GM18909 (cell line): ENCODE results near the gene AOPEP.

ENCODE experiments used
- ATAC-seq: cut with Tn5 transposase; IDR thresholded peaks from one replicate; pipeline ENCODE4 v1.9.1; 2021; ENCODE audit warnings: mild to moderate bottlenecking; ENCODE audit not compliant: unreplicated experiment, poor library complexity

The AOPEP gene

DNA sequence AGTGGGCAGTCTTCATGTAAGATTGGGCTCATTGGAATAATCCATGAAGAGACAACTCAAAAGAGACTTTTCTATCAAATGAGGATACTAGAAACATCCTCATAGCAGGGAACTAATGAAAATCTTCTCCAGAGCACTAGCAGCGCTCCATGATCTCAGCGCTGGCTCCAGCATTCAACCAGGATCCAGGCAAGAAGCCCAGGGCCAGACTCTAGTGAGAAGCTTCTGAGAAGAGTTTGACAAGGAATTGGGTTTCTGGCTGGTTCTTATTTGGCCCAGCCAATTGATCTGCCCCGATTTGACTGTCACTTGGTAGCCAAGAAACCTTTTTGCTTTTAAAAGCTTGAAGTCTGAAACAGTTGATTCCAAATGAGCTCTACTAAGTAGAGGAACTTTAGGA, 60.1 kb downstream of the AOPEP start:
- no peak for ATAC-seq

DNA sequence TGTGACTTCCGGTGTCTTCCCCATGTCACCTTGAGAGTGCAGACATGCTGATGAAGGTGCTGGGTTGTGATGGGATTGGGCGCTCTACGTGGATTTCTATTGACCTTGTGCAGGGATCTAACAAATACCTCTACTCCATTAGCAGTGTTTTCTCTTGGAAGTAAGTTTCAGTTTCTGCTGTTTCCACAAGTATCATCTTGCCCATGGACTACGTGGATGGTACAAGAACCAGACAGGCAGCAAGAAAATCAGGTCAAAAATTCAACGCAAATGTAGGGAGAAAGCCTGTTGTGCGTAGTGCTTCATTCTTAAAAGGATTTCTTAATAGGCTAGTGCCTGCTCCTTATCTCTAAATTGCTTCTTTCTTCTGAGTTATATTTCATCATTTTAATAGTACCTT, 60.8 kb downstream of the AOPEP start:
- ATAC-seq = no peak

DNA sequence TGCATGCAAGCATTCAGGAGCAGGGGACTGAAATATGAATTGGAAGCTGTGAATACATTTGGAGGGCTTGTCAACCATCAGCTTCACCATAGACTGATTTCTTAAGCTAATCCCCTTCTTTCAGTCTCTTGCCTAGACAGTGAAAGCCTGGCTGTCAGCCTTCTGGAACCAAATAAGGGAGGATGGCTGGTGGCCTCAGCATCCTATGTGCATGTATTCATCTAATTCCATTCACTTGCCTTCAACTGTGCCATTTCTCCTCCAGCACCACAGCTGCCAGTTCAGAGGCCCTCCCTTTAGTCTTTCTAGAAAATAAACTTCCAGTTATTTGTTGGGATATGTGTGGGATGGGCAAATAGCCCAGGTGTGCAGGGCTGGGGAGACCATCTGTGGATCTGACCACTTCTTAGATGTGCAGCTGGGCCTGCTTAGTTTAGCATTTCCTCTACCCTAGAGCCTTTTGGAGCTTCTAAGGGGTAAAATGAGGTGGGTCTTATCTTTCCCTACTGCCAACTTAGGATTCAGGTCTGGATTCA, 62.1 kb downstream of the AOPEP start:
- no peak for ATAC-seq

DNA sequence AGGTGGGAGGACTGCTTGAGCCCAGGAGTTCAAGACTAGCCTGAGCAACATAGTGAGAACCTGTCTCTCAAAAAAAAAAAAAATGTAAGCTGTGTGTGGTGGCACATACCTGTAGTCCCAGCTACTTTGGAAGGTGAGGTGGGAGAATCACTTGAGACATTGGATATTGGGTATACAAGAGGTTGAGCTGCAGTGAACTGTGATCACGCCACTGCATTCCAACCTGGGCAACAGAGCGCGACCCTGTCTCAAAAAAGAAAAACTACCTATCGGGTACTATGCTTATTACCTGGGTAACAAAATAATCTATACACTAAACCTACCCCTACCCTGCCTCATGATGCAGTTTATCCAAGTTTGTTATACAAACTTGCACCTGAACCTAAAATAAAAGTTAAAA, 64.9 kb downstream of the AOPEP start:
- ATAC-seq = no peak

DNA sequence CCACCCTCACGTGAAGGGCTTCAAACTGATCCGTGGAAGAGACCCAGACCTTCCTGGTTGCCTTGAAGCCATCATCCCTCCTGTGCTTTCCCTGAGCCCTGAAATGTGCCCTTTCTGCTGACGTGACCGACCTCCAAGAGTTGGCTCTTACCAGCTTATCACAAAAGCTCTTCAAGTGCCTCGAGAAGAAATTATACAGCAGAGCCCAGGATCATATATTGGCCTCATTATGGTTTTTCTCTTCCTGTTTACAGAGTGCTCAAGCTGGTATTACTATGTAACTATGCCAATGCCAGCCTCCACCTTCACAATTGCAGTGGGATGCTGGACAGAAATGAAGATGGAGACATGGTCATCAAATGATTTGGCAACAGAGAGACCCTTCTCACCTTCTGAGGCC, 66.0 kb downstream of the AOPEP start:
- no peak for ATAC-seq

DNA sequence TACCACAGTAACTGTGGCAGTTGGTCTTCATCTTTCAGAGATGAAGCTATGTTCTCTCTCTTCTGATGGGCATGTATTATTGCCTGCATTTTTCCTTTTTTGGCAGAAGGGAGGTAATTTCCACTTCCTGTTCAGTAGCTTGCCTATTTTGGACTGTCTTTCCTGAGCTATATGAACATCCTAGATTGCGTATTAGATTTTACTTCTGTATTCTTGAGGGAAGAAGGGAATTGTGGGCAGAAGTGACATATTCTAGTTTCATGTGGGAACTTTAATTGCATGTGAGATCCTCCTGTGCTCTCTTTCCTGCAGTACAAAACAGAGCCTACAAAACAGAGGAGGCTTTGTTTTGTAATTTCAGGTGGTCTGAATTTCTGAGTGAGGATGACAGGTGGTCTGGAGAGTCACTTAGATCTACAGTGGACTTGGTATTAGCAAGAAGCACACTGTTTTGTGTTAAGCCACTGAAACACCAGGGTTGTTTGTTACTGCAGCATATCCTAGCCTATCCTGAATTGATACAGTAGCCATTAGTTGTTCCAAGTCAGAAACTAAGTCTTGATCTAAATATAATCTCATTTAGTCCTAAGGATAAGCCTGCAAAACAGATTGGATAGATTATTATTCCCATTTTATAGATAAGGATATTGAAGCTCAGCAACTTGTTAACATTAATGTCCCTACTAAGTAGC, 68.1 kb downstream of the AOPEP start:
- ATAC-seq = no peak

DNA sequence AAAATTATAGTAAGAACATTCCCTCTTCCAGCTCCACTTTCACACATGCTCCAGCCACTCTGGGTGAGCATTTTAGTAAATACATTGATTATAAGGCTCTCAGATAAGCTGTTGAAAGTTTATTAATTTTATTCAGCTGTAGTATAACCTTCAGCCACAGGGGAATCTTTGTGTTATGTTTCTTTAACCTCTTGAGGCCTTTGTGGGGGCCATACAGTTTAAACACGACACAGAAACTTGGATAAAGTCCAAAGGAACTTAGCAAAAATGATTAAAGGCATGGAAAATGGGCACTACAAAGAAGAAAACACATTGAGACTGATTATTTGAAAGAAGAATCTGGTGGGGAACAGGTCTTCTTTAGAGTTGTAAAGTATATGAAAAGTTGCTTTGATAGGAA, 70.2 kb downstream of the AOPEP start:
- no peak for ATAC-seq

DNA sequence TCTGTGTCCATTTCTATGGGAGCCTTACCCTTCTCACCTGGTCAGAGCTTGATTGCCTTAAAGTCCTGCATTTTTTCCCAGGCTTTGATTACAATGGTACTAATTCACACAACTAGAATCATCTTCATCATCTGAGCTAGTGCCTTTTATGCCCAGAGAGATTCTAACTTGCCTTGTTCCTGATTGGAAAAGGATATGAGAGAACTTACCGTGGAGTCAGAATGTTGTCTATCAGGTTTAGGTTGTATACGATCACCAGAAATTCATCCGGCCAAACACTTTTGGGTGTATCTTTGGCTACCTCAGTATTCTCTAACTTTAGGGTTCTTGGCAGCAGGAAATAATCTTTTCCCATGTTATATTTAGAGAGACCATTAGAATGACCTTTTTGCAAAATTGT, 71.7 kb downstream of the AOPEP start:
- no peak for ATAC-seq

DNA sequence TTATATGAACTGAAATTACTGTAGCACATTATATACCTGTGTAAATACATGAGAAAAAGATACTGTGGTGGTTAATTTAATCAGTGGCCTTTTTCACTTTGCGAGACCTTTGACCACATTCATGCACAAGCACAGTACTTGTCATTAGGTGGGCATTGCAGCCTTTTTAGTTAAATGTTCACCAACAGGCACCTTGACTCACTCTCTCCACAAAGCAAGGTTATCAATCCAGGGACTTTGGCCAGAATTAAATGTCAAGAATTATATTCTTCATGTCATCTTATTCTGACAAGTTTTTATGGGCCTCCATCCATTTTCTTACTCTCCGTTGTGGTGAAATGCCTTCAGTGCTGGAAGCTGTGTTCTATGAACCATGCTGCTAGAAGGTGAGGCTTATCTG, 72.2 kb downstream of the AOPEP start:
- ATAC-seq = no peak

DNA sequence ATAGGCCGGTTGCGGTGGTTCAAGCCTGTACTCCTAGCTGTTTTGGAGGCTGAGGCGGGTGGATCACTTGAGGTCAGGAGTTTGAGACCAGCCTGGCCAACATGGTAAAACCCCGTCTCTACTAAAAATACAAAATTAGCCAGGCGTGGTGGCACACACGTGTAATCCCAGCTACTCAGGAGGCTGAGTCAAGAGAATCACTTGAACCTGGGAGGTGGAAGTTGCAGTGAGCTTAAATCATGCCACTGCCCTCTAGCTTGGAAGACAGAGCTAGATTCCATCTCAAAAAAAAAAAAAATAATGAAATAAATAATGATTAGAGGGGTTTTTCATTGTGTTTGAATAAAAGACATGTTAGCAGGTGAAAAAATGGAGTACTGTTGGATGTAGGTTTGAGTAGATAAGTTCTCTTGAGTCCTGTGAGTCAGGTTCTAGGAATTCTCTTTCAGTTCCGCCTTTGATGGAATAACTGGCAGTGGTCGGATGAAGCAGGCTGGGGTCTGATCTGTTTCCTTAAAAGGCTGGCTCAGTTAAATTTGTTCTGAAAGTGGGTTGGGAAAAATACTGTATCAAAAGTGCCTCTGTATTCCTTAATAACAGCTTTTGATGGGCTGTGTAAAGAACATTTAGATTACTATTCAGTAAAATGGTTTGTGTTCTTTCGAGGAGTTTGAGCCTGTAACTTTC, 73.2 kb downstream of the AOPEP start:
- no peak for ATAC-seq

DNA sequence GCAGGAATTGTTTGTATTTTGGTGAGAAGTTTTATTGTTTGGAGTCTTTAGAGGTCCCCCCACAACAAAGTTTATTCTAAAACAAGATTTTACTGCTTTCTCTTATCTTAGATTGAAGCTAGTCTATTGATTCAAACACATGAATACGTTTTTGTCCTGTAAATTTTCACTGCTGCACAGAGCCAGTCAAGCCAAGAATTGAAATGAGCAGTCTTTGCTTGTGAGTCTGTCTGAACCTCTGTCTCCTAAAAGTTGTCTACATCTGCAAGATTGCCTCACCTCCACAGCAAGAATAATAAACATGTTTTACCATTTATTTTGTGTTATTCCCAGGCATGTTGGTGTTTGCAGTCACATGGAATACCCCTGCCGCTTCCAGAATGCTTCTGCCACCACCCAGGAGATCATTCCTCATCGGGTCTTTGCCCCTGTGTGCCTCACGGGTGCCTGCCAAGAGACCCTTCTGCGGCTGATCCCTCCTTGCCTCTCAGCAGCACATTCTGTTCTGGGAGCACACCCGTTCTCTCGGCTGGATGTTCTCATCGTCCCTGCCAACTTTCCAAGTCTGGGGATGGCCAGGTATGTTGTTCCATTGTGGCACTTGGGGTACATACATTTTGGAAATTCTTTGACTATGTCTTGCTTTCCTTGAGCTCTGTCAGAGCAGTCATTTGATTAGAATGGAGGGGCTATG, 74.1 kb downstream of the AOPEP start:
- ATAC-seq = no peak

DNA sequence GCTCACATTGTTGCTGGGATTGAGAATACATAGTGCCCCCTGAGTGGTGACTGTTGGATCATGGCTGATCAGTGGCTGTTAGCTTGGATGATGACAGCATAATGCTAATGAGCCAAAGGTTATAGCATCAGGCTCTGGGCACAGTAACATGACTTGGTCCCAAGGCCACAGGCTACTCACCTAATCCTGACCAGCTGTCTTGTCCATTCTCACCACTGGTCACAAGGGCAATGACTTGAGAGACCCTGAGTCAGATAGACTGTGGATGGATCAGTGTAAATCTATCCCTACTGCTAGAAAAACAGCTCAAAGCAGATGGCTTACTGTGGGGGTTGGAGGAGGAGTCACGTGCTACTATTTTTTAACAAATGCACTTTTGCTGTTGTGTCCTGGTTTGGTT, 74.7 kb downstream of the AOPEP start:
- ATAC-seq = no peak

DNA sequence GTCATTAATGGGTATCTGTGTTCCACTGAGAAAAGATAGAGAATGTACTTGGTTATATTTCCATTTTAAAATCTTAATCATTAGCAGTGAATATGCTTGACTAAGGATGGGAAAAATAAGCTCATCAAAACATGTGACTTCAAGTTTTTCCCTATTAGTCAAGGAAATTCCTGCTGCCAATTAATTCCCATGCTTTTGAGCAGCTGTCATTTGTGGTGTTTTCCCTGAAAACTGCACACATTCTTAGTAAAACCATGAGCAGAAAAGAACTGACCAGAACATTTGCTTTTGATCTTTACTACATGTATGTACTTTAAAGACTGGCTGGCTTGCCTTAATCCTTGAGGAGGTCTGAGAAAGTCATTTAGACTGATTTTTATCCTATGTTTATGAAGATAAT, 75.2 kb downstream of the AOPEP start:
- ATAC-seq = no peak

DNA sequence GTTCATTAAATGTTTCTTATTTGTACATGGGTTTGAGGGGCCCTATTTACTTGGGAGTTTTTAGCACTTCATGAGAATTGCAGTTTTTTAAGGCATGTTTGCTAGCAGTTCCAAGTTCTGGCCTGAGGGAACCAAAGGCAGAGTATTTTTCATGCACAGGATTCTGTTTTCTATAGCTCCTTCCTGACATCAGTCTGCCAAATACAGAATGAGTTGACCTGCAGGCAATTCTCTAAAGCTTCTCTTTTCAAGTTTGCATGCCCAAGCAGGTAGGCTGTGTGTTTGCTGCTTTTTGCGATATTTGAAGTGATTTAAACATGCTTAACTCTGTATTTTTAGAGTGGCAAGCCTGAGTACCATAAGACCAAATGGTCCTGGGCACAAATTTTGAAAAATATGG, 75.8 kb downstream of the AOPEP start:
- ATAC-seq = no peak

DNA sequence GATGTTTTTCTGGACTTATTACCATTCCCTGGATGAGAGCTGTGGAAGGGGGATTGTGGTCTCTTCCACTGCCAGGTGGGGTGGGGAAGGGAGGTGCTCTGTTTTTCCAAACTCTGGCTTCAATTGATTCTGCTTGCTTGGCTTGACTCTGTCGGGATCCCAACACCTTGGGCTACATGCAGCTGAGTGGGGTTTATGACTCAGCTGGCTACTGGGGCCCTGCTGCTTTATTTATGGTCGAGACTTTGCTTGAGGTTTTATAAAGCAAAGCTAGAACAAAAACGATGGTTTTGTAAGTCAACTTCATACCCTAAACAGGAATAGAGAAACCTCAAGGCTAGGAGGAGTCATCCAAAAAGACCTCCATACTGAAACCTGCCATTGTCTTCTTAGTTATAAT, 76.3 kb downstream of the AOPEP start:
- ATAC-seq = peak; percentile 53

DNA sequence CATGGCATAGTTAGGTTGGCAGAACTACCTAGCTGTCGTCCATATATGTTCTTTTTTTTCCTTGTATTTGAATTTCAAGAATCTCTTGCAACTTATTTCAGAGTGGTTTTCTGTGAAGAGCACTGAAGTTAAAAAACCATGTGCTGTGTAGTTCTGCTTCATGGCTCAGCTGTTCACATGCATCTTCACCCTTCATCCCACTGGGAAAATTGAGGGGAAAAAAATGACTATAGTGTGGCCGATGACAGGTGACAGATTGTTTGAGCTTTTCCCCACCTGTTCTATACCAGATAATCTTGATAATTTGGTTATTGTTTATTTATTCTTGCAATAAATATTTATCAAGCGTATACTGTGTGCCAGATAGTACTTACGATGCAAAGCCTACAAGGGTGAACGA, 77.8 kb downstream of the AOPEP start:
- no peak for ATAC-seq

DNA sequence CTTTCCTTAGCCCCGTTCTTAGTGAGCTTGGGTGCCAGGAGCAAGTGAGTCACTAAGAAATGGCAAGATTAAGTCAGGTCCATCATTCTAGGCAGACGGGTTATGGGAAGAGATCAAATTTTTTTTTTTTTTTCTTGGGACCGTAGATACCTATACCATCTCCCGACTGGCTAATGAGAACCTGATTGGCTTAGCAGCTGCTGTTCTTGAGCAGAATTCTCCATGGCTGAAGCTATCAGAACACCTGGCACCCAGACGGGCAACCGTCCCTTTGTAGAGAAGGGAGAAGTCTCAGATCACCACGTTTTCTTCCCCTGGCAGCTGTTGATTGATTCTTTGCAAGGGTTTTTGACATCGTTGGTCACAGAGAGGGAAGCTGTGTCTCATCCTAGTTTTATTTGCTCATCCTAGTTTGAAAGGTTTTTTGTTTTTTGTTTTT, 78.6 kb downstream of the AOPEP start:
- ATAC-seq = no peak

DNA sequence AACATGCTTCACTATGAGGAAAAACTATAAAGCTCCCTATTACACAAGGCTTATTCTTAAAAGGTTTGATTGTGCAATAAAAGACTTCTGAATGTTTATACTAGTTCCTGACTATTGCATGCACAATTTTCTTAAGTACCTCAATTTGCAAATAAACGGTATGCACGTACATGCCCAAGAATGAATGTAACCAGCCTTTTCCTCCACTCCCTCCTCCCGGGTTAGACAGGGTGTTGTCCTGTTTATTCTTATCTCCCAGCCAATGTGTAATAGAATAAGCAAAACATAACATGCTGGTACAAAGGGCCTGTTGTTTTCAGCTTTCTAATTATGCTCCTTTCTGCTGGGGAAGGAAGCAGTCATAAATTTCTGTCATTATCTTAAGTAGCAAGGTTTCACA, 79.1 kb downstream of the AOPEP start:
- no peak for ATAC-seq

DNA sequence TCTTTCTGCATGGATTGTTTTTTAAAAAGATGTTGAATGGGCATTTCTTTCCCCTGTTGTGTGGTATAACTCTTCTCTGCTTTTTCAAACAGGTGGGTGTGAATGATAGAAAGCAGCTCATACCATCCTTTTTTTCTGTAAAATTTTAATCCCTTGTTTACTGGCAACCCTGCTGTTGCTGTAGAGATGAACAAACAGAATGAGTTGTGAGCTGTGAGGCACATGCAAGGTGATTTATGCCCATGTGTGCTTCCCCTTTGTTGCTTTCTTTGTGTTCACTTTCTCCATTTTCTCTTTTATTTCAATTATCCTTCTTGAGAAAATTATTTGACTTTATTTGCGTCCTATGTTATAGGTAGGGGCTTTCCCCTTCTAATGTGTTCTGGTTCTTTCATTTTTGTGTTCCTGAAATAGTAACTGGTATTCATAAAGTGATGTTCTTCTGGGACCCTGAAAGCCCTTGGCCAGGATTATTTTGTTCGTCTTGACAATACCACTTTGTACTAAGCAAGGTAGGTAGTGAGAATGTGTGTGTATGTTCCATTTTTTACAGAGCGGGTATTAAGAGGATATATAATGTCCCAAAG, 79.9 kb downstream of the AOPEP start:
- no peak for ATAC-seq

DNA sequence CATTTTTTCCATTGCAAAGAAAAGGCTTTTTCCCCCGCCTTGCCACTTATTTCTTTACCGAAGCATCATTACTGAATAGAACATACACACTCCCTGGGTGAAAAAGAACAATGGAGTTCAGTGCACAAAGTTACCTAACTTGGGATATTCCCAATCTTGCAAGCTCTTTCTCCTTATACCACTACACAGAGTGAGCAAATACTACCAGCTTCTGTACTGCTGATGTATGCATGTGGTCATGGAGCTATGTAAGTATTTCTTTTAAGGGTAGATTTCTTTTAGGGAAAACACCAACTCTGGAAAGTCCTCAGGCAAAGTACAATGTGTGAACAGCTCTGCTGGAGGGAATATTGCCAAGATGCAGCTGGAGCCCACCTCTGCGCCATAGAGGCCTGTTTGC, 81.1 kb downstream of the AOPEP start:
- ATAC-seq = no peak
